ENCODE data around the gene TWF2. TPM values are rescaled to one million over a fixed set of nuclear protein-coding genes. Genes with fewer than 3 reads are reported as not detected.

TWF2 gene
- total RNA-seq, 1 donor from 2014 or later = 24.5 TPM

DNA sequence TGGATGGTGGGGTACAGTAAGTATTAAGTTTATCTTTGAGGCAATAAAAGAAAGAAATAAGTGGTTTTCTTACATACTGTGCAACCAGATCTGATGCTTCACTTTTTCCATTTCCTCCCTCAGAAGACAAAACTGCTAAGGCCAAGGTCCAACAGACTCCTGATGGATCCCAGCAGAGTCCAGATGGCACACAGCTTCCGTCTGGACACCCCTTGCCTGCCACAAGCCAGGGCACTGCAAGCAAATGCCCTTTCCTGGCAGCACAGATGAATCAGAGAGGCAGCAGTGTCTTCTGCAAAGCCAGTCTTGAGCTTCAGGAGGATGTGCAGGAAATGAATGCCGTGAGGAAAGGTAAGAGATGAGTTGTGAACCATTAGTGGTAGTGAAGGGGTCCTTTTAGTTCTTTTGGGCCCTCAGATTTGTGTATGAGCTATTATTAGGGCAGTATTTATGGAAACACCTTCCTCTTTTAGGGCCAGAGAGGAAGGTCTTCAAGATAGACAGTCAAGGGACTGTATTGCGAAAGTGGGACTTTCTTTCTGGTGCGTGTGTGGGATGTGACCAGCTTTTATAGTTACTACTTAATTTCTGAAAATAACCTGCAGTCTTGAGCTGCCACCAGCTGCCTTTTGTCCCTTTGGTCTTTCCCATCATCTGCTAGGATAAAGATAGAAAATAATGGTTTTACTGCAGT lies 36.4 kb downstream of the TWF2 start:
- DNase-seq = no peak

GRCh38 chr3:52200981-52201679 lies 37.8 kb downstream of the TWF2 start:
- no peak for DNase-seq

- DNase-seq = no peak
These were observed 40.0 kb downstream of the TWF2 start for GRCh38 chr3:52198643-52199608.

GRCh38 chr3:52197842-52198625 lies 40.9 kb downstream of the TWF2 start, which contains the start of gene ALAS1:
TSS of gene ALAS1 (plus strand) at chr3:52198160. CDS start at chr3:52199242, 1,082 bp downstream.
- DNase-seq = peak; percentile 85

- no peak for DNase-seq
These were observed 41.5 kb downstream of the TWF2 start for GRCh38 chr3:52197499-52197841.

DNA sequence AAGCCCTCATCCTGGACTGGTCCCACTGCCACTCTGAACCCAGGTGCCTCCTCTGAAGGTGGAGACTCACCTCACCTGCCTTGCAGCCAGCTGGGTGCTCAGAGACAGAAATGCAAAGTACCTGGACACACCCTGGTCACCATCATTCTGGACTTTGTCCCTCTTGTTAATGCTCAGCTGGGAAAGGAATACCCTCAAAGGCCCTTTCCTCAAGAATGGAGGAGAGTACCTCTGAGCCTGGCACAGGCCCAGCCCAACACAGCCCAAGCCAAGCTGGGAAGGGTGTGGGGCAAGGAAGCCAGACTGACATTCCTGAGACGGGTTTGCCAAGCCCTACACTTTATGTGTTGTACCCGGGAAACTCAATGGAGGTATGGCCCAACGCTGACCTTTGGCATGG lies 42.0 kb downstream of the TWF2 start:
- DNase-seq = no peak

DNA sequence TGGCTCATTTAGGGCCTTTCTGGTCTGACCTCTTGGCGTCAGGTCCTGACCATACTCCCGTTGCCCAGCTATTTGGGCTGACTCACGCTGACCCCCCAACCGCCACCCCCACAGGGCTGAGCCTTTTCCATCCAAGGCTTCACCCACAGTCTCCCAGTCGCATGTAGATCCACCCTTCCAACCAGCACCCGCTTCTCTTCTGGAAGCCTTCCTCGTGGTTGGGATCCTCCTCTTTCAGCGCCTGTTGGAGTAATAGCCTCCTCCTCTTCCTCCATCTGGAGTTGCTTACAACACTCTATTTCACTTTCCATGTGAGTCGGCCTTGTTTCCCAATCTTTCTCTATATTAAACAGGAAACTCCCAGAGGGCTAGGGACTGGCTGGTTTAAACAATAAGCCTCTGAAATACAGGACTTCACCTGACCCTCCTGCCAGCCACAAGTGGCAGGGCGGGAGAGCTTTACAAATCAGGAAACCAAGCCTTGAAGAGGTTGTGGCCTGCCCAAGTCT lies 43.1 kb downstream of the TWF2 start:
- peak; percentile 23 for DNase-seq

DNA sequence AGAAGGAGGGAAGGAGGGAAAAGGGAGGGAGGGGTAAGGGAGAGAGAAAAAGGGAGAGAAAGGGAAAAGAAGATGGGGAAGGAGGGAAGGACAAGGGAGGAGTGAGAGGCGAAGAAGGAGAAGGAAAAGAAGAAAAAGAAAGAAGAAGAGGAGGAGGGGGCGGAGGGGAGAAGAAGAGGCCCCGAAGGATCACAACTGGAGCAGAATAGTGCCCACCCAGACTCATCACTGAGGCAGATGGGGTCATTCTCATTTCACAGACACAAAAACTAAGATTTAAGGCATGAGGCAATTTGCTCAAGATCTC lies 43.7 kb downstream of the TWF2 start:
- no peak for DNase-seq

DNA sequence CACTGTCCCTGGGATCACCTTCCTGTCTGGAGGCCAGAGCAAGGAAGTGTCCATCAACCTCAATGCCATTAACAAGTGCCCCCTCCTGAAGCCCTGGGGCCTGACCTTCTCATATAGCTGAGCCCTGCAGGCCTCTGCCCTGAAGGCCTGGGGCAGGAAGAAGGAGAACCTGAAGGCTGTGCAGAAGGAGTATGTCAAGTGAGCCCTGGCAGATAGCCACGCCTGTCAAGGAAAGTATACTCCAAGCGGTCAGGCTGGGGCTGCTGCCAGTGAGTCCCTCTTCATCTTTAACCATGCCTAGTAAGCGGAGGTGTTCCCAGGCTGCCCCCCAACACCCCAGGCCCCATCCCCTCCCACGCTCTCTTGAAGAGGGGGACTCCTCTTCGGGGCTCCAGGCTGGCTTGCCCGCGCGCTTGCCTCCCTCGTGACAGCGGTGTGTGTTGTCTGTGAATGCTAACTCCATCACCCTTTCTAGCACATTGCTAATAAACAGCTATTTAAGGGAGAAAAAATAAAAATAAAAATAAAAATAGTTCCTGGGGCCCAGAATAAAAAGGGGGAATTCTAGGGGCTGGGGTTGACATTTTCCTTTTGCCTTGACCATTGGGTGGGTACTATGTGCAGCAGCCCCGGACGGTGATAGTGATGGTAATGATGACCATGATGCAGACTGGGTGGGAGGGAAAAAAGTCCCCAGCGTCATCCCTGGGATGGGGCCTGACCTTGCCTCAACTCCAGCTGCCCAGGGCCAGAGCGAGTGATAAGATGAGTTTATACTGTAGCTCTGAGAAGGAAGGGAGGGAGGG lies 44.3 kb downstream of the TWF2 start:
- no peak for DNase-seq

- DNase-seq = no peak
These were observed 45.9 kb downstream of the TWF2 start for GRCh38 chr3:52193065-52193464.

- DNase-seq = no peak
These were observed 47.3 kb downstream of the TWF2 start for GRCh38 chr3:52191663-52192062.

GRCh38 chr3:52190294-52191074 lies 48.5 kb downstream of the TWF2 start:
- no peak for DNase-seq

GRCh38 chr3:52188556-52188955 lies 50.4 kb downstream of the TWF2 start:
- no peak for DNase-seq

DNA sequence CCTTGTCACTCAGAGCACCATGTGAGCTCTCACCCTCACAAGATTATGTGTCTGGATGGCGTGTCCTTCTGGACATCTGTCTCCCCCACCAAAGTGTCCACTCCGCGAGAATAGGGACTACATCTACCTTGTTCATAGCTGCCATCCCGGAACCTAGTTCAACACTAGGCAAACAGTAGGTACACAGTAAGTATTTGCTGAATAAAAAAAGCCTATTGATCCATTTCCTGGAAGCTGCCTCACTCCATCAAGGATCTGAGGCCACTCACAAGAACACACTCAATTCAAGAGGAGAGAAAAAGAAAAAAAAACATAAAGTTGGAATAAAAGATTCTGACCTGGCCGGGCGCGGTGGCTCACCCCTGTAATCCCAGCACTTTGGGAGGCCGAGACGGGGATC lies 52.2 kb downstream of the TWF2 start:
- no peak for DNase-seq

GRCh38 chr3:52185837-52186236 lies 53.1 kb downstream of the TWF2 start:
- DNase-seq = no peak

DNA sequence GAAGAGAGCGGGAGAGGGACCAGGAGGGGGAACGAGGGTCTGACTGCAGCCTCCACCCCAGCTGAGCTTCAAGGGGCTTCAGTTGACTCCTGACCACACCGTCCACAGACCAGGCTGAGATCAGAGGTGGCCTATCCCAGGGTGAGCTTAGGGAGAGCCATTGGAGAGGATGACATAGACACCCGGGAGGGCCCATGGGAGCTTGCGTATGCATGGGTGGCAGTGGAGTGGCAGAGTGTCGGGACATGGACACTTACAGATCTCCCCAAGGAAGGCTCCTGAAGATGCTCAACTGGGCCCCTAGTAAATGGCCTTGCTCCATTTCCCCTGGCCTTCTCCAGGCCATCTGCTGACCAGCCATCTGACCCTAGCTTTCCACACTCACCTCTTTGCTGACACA lies 53.6 kb downstream of the TWF2 start:
- no peak for DNase-seq

DNA sequence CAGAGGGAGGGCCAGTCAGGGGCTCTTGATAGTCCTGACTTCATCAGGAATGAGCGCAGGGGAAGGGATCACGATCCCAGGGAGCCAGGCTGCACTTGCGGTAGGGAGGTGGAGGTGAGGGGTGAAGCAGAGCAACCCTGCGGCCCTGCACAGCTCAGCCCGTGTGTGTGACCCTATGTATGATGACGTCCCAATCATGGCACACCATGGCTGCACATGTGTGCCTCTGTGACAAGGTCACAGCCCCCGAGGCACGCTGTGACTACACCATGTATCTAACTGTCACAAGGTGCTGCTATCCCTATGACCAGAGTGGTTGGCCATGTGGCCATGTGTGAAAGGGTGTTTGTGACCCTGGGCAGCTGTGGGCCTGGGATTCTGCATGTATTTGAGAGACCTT lies 54.3 kb downstream of the TWF2 start:
- DNase-seq = no peak

- no peak for DNase-seq
These were observed 55.0 kb downstream of the TWF2 start for GRCh38 chr3:52183786-52184445.

DNA sequence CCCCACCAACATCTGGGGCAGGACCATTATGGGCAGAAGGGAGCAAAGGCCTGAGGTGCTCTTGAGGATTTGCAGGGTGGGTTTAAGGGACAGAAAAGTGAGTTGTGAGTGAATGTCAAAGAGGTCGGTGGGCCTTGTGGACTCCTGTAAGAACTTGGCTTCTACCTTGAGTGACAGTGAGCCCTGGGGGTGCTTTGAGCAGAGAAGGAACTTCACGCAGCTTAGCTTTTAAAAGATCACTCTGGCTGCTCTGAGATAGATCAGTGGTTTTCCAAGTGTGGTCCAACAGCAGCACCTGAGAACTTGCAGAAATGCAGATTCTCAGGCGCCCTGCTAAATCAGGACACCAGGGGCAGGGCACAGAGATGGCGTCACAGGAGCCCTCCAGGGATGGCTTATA lies 56.3 kb downstream of the TWF2 start:
- no peak for DNase-seq

GRCh38 chr3:52182196-52182595 lies 56.8 kb downstream of the TWF2 start:
- no peak for DNase-seq
